Aorta (tissue), 5 donors: ENCODE results near the gene SLC22A4. TPM values are rescaled to one million over a fixed set of nuclear protein-coding genes. Genes with fewer than 3 reads are reported as not detected.

ENCODE experiments used
- ATAC-seq: fragments of 200-7000 bp; cut with Tn5 transposase; one replicate; pipeline ENCODE4 v1.9.1; 2022; ENCODE audit warnings: moderate library complexity; ENCODE audit not compliant: low FRiP score
- DNase-seq, 2 donors: peaks; one replicate each; pipeline ENCODE4 v3.0.0-alpha.2; 2020
- H3K27ac ChIP-seq, 2 donors: one replicate each; pipeline ENCODE4 v1.5.1; 2013; ENCODE audit warnings: low read length in 2 of 2, mild to moderate bottlenecking in 2 of 2, moderate library complexity in 2 of 2, control low read depth in 1 of 2, inconsistent platforms in 1 of 2, low read depth in 1 of 2
- H3K27me3 ChIP-seq, 2 donors: one replicate each; pipeline ENCODE4 v1.6.1; 2013; ENCODE audit warnings: control low read depth in 1 of 2, low read length in 1 of 2, mild to moderate bottlenecking in 1 of 2, moderate library complexity in 1 of 2; ENCODE audit not compliant: insufficient read depth in 2 of 2, control insufficient read depth in 1 of 2
- H3K36me3 ChIP-seq, 2 donors: one replicate each; pipeline ENCODE4 v1.6.1; 2013; ENCODE audit warnings: control low read depth in 1 of 2, low read length in 1 of 2, mild to moderate bottlenecking in 1 of 2; ENCODE audit not compliant: insufficient read depth in 2 of 2, control insufficient read depth in 1 of 2
- H3K4me1 ChIP-seq, 2 donors: one replicate each; pipeline ENCODE4 v1.6.1; 2013; ENCODE audit warnings: low read length in 2 of 2, control low read depth in 1 of 2, mild to moderate bottlenecking in 1 of 2, moderate library complexity in 1 of 2; ENCODE audit not compliant: insufficient read depth in 2 of 2, control insufficient read depth in 1 of 2
- H3K4me3 ChIP-seq, 2 donors: one replicate each; pipeline ENCODE4 v1.5.1; 2013; ENCODE audit warnings: low read length in 2 of 2, control low read depth in 1 of 2, mild to moderate bottlenecking in 1 of 2
- H3K9me3 ChIP-seq: one replicate; pipeline ENCODE4 v1.6.1; 2013; ENCODE audit warnings: mild to moderate bottlenecking, low read length; ENCODE audit not compliant: control insufficient read depth
- WGBS, 2 donors: extraction: QIAGEN DNeasy Blood & Tissue Kit; methylation state at CpG; one replicate each; pipeline ENCODE4 v1.1.7; 2013; 5-methylcytosine and 5-hydroxymethylcytosine counted together
- intact Hi-C, 2 donors: fragments of 100-400 bp; cut with DNase I; formaldehyde crosslinking; loops; one replicate each; pipeline versions ENCODE4 v1.14.2 to v1.15.0; 2022
- long read RNA-seq, 2 donors: library from polyadenylated mRNA; unstranded; transcript quantifications; one replicate each; pipeline ENCODE4 v2.0.0, GENCODE V29; 2020 to 2021
- polyA plus RNA-seq, 2 donors: library from polyadenylated mRNA; stranded (reverse); fragments of 200-250 nt; gene quantifications; one replicate each; pipeline ENCODE4 v1.2.3, GENCODE V29; 2013
- total RNA-seq, 2 donors: library from RNA; stranded (reverse); fragmentation: NEBNext Ultra II Directional; extraction: Animal tissue kit (Norgen Biotek cat#: 25700); gene quantifications; one replicate each; pipeline ENCODE4 v1.2.1, GENCODE V29; 2021
- donor health status: healthy with polysubstance abuse.
- donor health status: Bipolar disorder and iron deficiency.
- donor health status: DM: no; HTN: no; CAD: no.
- donor health status: DM: no; HTN: no; CAD: no.
- donor health status: DM: yes; HTN: yes; CAD: no.

SLC22A4 gene
- 1 to 10 TPM; 4.6 to 5.5 TPM for total RNA-seq
- polyA plus RNA-seq = 1 to 10 TPM; 1.3 to 1.7 TPM
- long read RNA-seq, donor 1, transcript SLC22A4-201 (10 exons, 2,201 nt) = major isoform, 8 of 14 reads
- long read RNA-seq, donor 1, partial matches to known transcripts = 0 of 14 reads
- long read RNA-seq, donor 1, other reads (novel, unspliced or antisense) = 6 of 14 reads
- long read RNA-seq, donor 2, partial matches to known transcripts = 1 of 13 reads
- long read RNA-seq, donor 2, other reads (novel, unspliced or antisense) = 9 of 13 reads

DNA sequence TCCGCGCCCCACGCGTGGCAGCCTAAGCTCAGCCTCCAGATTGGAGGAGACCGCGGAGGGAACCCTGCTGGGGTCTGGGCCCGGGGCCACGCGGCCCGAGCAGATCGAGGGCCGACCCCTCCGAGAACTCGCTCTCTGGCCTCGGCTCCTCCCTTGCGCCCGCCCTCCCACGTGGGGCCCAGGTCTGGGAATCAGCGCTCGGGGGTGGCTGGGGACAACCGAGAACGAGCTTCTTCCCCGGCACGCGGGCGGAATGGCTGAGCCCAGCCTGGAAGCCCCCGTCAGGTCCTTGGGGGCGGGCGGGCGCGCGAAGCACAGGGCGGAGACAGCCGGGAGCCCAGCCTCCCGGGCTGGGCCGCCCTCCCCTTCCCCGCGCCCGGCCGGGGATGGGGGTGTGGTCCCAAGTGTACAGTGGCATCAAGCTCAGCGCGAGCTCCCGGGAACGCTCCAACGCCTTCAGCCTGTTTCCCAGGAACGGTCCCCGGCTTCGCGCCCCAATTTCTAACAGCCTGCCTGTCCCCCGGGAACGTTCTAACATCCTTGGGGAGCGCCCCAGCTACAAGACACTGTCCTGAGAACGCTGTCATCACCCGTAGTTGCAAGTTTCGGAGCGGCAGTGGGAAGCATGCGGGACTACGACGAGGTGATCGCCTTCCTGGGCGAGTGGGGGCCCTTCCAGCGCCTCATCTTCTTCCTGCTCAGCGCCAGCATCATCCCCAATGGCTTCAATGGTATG, at the start of gene SLC22A4:
Gene SLC22A4, plus strand, starts transcription at position 403 of the 736 bp plus-strand sequence. Its CDS starts 223 bp downstream, at position 626.
- intact Hi-C loops = loop anchor here in 1 of 2 donors (5.0 kb wide), 2 partner anchors 57 to 68 kb away; no protein-coding TSS in a partner anchor
- Histone ChIP-seq H3K36me3 (no peaks in the 10 kb centered on the region), H3K9me3 (no peaks in the 10 kb centered on the region), H3K4me3 (peak within 1 kb of the TSS; percentile 42 to 48), H3K4me1 (no peaks in the 10 kb centered on the region), H3K27me3 (no peaks in the 10 kb centered on the region), H3K27ac (peak within 1 kb of the TSS; percentile 18 to 98)
- DNase-seq (peak; percentile 96 to 97), ATAC-seq (peak; percentile 93)
- whole genome bisulfite sequencing, 2 donors = 0% methylated on average over 57 to 63 of the region's 63 CpGs

DNA sequence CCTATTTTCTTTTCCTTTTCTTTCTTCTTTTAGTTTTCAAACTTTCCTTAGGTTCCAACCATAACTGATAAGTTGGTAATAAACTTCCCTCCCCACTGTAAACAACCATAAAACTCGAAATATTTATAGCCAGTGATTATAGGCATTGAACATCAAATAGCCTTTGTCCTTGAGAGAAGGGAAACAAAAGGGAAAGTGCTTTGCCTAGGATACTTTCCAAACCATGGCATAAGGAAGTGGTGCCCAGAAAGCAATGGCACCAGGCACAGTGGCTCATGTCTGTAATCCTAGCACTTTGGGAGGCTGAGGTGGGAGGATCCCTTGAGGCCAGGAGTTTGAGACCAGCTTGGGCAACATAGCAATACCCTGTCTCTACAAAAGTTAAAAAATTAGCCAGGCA, 48.6 kb upstream of the SLC22A4 start:
- Histone ChIP-seq H3K9me3 (peaks cover 6% of the 10 kb centered on the region), H3K27me3 (no peaks in the 10 kb centered on the region), H3K36me3 (no peaks in the 10 kb centered on the region), H3K4me1 (no peaks in the 10 kb centered on the region), H3K27ac (no peak overlapping the region), H3K4me3 (no peak overlapping the region)
- DNase-seq (no peak), ATAC-seq (no peak)
- 76 to 81% methylated on average over 1 of the region's 1 CpG for WGBS, 2 donors
- intact Hi-C loops = no loop called here

DNA sequence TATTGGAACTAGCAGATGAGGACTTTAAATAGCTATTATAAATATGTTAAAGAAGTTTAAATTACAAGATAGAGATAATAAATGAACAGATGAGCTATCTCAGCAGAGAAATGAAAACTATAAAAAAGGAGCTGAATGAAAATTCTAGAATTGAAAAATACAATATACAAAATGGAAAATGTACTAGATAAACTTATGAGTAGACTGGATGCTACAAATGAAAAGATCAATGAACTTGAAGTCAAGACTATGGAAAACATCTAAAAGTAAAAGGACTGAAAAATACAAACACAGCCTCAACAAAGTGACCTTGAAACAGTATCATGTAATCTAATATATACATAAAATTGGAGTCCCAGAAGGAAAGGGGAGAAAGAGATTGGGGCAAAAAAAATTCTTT, 47.4 kb upstream of the SLC22A4 start:
- no peak for DNase-seq
- Histone ChIP-seq H3K4me3 (no peak overlapping the region), H3K27me3 (no peaks in the 10 kb centered on the region), H3K4me1 (no peaks in the 10 kb centered on the region), H3K36me3 (no peaks in the 10 kb centered on the region), H3K27ac (no peak overlapping the region), H3K9me3 (peaks cover 6% of the 10 kb centered on the region)
- ATAC-seq = no peak
- intact Hi-C loops = no loop called here

DNA sequence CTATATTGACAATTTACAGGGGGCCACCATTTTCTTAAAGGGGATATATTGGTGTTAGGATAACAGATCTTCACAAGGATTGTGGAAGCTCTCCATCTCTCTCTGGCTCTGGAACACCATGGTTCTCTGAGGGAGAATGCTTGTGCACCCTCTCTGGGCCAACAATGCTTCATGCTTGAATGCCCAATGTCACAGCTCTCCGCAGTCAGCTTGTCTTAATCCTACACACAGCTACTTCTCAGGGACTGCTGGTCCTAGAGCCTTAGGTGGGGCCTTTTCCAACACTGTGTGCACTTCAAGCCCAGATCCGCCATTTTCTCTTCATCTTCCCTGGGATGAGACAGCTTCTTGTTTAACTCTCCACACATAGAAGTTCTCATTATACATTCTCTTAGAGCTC, 43.6 kb upstream of the SLC22A4 start:
- WGBS, 2 donors = 96% methylated on average over 2 of the region's 2 CpGs
- Histone ChIP-seq H3K27ac (peak overlapping the region in 1 of 2 donors; percentile 28), H3K4me3 (no peak overlapping the region), H3K36me3 (no peaks in the 10 kb centered on the region), H3K27me3 (no peaks in the 10 kb centered on the region), H3K4me1 (peaks cover 0 to 2% of the 10 kb centered on the region in 2 donors), H3K9me3 (peaks cover 2% of the 10 kb centered on the region)
- peak in 1 of 2 donors; percentile 24 for DNase-seq
- no peak for ATAC-seq
- intact Hi-C loops = loop anchor here in 1 of 2 donors (10.0 kb wide), 1 partner anchor 244 kb away; the partner anchor contains the start of gene IRF1

DNA sequence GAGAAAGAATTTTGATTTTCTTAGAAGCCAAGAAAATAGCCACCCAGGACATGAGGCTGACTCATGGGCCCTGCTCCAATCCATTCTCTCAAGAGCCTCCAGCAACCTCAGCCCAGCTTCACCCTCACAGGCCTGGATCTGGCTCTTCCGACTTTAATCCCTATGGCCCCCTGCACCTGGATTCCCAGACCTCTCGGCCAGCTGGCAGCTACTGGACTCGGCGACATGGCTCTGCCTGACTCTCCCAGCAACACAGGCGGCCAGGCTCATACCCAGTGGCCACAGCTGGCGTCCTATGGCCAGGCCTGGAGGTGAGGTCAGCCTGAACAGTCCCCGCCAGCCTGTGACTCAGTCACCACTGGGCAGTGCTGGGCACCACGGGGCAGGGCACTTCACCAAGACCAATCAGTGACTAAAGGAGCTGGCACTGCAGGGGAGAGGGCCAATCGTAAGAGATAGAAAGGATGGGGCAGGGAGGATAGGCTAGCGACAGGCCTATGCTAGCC, 42.9 kb upstream of the SLC22A4 start:
- Histone ChIP-seq H3K4me3 (no peak overlapping the region), H3K36me3 (no peaks in the 10 kb centered on the region), H3K27me3 (no peaks in the 10 kb centered on the region), H3K27ac (peak overlapping the region in 1 of 2 donors; percentile 28), H3K4me1 (peaks cover 0 to 2% of the 10 kb centered on the region in 2 donors), H3K9me3 (no peaks in the 10 kb centered on the region)
- WGBS, 2 donors = 36 to 38% methylated on average over 10 of the region's 10 CpGs
- ATAC-seq (peak; percentile 54), DNase-seq (peak; percentile 79 to 87)
- intact Hi-C loops = loop anchor here in 1 of 2 donors (10.0 kb wide), 1 partner anchor 244 kb away; the partner anchor contains the start of gene IRF1

DNA sequence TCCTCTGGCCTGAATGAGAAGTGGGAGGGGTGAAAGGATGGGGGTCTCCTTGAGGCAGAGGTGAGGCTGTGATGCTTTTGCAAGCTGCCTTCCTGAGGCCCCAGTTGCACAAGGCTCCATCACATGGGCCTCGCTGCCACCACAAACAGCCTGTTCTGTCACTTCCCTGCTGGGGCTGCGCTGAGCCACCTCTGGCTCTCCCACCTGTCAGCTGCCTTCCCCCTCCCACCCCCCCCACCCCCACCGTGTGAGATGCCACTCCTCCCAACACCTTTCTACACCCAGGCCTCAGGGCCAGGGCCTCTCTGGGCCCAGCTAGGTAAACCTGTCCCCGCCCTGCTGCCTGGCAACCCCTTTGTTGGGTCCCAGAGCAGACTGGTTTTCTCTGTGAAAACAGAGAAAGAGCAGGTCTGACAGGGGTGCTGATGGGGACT, 41.2 kb upstream of the SLC22A4 start:
- no peaks in the 10 kb centered on the region for H3K36me3 ChIP-seq
- 80 to 83% methylated on average over 4 of the region's 4 CpGs for WGBS, 2 donors
- H3K27ac ChIP-seq = no peak overlapping the region
- peaks cover 0 to 2% of the 10 kb centered on the region in 2 donors for H3K4me1 ChIP-seq
- ATAC-seq = no peak
- intact Hi-C loops = loop anchor here in 1 of 2 donors (10.0 kb wide), 1 partner anchor 242 kb away; the partner anchor contains the start of gene IRF1
- no peak overlapping the region for H3K4me3 ChIP-seq
- no peaks in the 10 kb centered on the region for H3K27me3 ChIP-seq
- peak; percentile 33 to 47 for DNase-seq
- no peaks in the 10 kb centered on the region for H3K9me3 ChIP-seq

DNA sequence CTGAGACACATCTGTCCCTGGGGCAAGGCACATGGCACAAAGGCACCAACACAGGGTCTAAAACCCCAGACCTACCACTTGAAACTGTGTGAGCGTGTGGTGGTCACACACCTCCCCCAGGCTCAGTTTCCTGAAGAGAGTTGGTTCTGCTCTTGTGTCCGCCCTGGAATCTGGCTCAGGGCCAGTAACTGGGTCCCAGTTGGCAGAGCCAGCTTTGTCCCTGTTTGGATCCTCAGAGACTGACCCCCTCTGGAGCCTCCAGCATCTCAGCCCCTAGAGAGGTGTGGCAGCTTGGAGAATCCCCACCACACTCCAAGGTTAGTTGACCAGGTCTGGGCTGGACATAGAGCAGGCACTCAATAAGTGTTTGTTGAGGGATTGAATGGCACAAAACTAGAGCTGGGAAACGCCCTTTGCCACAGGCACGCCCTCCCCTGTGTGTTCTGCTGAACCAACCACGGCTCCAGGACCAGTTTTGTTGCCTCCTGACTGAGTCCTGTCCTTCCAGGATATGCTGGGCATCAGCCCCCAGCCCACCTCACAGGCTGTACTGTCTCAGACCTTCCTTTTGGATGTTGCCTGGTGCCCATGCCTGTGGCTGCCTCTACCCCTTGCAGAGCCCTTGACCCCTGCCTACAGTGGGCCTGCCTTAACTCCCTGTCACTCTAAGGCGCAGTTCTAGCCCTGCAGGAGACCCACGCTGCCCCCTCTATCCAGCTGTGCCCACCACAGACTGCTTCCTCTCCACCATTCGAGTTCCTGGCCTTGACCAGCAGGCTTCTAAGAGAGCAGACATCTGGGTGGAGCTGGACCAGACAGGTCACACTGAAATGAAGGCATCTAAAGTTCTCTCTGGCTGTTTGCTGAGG, 40.5 kb upstream of the SLC22A4 start:
- Histone ChIP-seq H3K9me3 (no peaks in the 10 kb centered on the region), H3K27ac (peak overlapping the region in 1 of 2 donors; percentile 41), H3K36me3 (no peaks in the 10 kb centered on the region), H3K4me1 (peaks cover 0 to 2% of the 10 kb centered on the region in 2 donors), H3K4me3 (no peak overlapping the region), H3K27me3 (no peaks in the 10 kb centered on the region)
- no peak for ATAC-seq
- intact Hi-C loops = loop anchor here in 1 of 2 donors (10.0 kb wide), 1 partner anchor 241 kb away; the partner anchor contains the start of gene IRF1
- 92 to 96% methylated on average over 8 of the region's 8 CpGs for WGBS, 2 donors
- DNase-seq = peak; percentile 40 to 67
